AG20443 (cell line): ENCODE results near the gene ACVRL1.

Experiments used
- DNase-seq: peaks from one replicate; pipeline ENCODE4 v3.0.0; 2012; ENCODE audit warnings: low spot score, mixed read lengths

ACVRL1 gene

DNA sequence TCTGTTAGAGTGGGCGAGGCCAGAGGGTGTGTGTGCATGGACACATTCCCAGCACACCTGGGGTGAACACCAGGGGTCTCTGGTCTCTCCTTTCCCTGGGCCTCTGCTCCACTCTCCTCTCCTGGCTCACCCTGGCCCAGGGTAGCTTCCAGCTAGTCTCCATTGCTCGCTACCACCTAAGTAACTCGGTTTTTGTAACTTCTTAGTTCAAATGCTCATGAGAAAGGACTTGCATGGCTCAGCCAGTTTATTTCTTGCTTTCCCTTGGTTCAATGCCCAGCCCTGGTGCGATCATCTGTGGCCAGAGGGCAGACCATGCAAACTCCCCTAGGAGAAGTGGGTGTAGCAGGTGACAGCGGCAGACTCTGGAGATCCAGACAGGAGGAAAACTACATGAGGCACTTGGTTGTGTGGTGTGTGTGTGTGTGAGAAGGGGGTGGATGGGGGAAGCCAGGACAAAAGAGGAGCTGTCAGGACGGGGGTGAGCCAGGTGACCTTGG is 35.2 kb downstream of the ACVRL1 start:
- no peak for DNase-seq

DNA sequence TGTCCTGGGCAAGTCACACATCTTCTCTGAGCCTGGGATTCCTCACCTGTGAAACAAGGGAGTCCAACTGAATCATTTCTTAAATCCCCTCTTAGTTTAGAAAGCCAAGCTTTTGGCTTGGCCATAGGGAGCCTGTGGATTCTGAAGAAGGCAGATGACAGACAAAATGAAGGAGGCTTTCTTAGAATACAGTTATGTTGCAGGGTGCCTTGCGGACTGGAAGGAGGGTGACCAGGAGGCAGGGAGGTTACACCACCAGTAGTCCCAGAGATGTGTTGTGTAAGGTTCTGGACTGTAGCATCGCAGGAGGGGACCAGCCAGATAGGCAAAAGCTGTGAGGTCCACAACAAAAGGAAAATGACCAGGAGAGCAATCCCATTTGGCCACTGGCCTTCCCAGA is 36.0 kb downstream of the ACVRL1 start:
- DNase-seq: no peak

DNA sequence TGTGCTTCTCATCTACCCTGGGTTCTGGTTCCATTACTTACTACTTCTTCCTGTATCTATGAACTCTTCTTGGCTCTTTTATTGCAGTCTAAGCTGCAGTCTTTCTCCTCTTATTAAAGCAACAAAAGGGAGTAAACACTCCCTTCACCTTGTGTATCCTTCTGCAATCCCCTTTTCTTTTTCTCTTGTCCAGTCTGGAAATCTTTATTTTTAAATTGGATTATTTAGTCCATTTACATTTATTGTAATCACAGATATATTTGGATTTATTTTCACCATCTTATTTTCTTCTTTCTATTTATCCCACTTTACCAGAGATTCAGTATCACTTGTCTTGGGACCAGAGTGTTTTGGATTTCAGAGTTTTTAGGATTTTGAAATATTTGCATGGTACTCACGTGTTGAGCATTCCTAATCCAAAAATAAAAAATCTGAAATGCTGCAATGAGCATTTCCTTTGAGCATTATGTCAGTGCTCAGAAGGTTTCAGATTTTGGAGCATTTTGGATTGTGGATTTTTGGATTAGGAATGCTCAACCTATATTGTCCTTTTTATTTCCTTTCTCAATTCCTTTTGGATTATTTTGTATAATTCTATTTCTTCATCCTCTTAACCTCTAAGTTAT is 37.4 kb downstream of the ACVRL1 start:
- DNase-seq: no peak

DNA sequence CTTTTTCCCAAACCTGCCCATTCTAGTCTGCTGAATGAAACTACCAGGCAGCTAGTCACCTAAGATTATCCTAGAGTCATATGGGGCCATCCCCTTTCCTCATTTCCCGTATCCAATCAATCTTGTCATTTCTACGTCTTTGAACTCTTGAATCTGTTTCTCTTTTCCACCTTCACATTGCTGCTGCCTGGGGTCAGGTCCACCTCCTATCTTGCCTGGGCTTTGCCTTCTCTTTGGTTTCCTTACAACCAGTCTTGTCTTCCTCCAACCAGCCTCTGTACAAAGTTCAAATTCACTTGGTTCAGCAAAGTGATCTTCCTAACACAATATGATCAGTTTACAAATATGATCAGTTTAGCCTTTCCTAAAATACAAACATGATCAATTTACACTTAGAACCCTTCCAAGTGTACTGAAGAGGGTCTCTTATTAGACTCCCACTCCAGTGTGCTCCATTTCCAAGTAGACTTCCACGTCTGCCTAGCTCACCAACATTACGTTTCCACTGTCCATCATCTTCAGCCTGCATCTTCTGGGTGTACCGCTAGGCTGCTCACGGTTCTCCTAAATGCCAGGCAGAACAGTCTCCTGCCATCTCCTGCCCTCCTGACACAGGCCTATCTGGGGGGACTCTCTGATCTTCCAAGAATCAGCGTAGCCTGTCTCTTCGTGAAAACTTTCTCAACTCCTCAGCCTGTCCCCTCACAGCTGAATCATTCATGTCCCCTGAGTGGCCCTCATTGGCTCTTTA is 40.1 kb downstream of the ACVRL1 start:
- DNase-seq: no peak

DNA sequence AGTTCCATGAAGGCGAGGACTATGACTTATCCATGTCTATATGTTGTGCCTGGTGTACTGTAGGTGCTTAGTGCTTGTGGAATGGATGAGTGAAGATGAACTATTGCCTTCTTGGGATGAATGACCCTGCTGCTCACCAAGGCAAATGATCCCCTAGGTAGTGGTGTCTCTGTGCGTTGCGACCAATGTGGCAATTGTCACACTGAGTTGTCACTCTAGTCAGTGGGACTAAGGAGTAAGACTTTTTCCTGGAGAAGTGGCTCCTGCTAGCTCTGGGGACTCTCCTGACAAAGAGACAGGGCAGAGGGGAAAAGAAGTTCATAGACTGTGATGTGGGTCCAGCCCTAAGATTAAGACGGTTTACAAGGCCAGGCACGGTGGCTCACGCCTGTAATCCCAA is 40.8 kb downstream of the ACVRL1 start:
- DNase-seq: no peak

DNA sequence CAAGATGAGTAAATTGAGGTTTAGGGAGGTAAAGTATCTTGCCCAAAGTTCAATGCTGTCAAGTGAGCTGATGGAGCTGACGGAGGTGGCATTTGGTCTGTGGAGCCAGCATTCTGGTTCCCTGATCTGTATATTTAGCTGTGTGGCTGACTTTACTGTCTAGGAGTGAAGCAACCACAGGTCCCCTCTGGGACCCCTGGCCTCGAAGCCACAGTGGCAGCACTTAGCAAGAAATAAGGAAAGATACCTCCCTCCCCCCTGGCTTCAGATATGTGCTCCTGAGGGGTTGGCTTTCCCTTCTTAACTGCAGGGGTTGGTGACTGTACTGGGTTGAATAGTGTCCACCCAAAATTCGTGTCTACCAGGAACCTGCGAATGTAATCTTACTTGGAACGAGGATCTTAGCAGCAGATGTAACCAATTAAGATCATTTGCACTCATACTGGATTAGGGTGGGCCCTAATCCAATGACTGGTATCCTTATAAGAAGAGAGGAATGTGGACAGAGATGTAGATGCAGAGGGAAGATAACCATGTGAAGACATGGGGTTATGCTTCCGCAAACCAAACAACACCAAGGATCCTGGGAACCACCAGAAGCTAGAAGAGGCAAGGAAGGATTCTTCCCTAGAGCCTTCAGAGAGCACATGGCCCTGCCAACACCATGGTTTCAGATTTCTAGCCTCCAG is 42.2 kb downstream of the ACVRL1 start:
- DNase-seq: peak; percentile 33

DNA sequence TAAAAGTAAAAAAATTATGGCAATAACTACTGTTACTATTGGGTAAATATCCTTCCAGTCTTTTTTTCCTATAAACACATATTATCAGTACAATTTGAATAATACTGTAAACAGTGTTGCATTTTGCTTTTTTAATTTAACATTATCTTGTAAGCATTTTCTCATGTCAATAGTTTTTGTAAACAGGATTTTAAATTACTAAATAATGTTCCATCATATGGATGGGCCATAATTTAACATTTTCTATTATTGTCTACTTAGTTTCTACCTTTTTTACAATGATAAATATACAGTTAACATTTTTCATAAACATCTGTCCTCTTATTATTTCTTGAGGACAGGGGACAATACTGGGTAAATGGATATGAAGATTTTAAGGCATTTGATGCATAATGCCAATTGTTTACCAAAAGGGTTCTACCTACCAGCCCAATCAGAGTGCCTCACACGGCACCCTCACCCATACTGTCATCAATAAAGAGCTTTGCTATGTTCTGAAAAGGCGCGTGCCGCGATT is 43.4 kb downstream of the ACVRL1 start:
- DNase-seq: no peak

DNA sequence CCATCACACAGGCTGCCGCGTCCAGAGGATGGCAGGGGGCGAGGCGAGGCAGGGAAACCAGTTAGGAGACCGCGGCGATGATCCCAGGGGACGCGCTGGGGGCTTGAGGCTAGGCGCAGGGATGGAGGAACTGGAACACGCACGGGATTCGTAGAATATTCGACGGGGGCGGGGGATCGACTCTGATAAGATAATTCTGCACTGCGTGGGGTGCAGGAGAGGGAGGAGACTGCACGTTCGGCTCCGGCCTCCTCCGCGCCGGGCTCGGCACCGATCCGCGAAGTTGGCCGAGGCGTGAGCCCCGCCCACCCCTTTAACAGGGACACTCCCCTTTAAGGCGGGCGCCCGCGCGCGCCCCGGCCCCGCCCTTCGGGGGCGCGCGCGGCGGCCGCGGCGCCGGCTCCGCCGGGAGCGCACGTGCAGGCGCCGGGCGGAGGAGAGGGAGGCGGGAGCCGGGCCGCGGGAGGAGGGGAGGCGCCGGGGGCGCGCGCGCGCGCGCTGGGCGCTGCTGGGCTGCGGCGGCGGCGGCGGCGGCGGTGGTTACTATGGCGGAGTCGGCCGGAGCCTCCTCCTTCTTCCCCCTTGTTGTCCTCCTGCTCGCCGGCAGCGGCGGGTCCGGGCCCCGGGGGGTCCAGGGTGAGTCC is 44.0 kb downstream of the ACVRL1 start, which contains the start of gene ACVR1B:
TSS of gene ACVR1B (plus strand) at position 501 of the 644 bp plus-strand sequence. CDS start at position 546, 45 bp downstream.
- DNase-seq: peak; percentile 97

DNA sequence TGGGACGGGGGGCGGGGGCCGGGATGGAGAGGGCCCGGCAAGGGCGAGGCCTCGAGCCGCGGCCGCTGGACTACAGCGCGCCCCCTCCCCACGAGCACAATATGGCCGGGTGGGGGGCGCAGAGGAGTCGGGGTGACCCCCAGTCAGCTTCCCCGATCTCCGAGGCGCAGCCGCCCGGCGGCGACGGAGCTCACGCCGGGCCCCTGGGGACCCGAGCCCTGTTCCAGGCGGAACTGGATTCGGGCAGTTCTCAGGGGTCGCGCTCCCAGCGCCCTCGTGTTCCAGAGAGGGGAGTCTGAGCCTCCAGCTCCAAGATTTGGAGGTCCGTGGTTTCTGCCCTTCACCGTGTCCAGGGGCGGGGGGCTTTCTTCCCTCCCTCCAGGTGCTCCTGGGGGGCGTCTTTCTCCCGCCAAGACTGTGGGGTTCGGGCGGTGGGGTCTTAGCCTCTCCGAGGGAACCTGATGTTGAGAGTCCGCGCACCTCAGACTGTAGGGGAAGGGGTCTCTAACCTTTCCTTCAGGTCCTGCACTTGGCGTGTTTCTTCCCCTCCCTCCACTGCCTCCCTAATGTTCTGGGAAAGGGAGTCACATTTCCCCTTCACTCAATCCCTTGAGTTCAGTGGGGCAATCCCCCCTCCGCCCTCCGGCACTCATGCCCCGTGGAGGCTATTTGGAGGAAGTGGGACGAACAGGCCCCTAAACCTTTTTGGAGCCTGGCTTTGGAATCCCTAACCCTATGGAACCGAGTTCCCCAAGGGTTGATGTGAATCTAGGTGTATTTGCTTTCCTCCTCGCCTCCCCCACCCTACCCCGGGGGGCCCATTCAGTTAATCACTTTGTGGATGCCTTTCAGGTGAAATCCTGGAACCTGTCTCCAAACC is 44.8 kb downstream of the ACVRL1 start:
- peak; percentile 38 for DNase-seq

DNA sequence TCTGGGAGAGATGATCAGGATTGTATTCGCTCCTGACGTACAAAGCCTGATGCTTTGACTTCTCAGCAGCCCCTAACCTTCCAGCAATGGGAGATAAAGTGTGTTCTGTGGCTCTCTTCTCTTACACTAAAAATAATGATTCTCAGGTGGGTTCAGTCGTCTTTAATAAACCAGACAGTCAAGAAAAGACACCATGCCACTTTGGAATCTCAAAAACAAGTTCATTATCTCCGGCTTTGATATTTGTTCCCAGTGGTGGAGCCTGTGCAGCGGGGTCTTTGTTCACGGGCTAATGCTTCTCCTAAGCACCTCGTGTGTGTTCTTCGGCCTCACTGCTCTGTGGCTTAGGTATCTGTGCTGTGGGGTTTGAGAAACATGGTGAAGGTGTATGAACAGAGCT is 45.8 kb downstream of the ACVRL1 start:
- DNase-seq: no peak

DNA sequence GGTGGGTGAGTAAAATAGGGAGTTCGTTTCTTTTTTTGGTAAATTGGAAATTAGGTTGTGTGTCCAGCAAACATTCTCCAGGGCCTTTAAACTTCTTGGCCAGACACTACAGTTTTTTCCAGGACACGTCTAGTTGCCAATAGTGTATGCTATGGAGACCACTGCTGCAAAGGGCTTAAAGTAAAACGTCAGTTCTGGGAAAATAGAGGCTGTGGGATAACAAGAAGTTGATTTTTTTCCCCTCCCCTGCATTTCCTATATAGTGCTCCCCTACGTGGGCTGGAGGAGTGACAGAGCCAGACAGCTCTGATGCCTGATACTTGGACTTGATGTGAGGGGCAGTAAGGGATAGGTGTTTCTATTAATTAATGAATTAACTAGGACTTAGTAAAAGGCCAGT is 46.6 kb downstream of the ACVRL1 start:
- no peak for DNase-seq

DNA sequence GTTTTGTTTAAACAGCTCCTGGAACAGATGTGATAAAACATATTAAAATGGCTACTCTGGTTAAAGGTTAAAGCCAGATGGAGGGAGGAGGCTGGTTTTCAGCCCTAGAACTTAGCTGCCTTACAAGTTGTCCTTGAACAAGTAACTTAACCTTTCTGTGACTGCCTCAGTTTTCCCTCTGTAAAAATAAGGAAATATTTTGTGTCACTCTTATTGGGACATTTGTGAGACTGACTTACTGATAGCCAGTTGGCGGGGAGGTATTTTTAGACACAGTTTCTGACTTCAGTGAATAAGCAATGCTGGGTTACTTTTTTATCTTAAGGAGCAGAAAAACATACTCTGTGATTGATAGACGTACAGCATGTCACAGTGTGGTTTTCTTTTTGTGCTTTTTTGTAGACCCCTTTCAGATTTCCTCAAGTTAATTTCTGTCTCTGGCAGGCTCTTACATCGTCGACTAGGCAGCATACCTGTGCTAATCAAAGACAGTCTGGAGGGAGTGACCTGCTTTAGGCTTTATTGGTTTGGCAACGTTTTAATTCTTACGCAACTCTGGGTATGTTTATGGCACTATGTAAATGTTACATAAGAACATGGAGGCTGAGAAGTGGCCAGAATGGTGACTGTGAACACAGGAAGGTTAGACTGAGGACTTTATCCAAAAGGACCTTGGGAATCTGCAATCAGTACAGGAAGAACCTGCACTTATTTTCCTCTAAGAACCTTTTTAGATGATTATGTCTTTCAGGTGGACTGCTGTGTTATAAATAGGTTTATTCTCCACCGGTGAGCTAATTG is 47.5 kb downstream of the ACVRL1 start:
- DNase-seq: no peak

DNA sequence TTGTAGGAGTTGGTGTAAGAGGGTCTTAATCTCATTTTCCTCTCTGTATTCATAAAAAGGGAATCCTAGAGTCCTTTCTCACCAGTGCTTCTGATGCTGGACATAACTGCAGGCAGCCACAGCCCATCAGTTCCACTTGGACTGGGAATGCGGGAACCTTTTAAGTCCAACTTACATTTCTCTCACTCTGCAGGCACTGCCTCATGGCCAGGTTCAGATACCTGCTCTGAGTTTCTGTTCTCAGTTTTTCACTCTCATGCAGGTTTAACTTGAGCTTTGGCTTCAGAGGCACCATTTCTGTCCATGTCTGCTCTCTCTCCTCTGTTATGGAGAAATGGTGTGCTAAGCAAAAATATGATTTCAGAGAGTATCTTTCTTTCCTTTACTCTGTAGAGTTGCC is 48.4 kb downstream of the ACVRL1 start:
- DNase-seq: no peak

DNA sequence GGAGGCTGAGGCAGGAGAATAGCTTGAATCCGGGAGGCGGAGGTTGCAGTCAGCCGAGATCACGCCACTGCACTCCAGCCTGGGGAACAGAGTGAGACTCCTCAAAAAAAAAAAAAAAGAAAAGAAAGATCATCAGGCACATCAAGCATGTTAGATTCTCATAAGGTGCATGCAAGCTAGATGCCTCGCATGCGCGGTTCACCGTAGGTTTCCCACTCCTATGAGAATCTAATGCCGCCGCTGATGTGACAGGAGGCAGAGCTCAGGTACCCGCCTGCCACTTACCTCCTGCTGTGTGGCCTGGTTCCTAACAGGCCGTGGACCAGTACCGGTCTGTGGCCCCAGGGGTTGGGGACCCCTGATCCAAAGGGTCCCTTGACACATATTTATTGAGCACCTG is 51.2 kb downstream of the ACVRL1 start:
- no peak for DNase-seq

DNA sequence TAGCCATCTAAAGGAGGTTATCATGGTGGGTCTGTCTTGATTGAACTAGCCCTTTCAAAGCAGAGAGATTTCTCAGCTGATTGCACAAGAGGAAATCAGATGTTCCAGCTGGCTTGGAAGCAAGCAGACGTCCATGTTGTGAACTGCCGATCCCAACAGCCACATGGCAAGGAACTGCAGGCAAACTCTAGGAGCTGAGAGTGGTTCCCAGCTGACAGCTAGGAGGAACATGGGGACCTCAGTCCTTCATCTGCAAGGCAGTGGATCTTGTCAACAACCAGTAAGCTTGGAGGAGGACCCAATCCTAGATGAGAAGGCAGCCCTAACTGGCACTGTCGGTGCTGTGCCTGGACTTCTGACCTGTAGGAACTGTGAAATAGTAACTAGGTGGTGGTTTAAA is 51.9 kb downstream of the ACVRL1 start:
- peak; percentile 35 for DNase-seq

DNA sequence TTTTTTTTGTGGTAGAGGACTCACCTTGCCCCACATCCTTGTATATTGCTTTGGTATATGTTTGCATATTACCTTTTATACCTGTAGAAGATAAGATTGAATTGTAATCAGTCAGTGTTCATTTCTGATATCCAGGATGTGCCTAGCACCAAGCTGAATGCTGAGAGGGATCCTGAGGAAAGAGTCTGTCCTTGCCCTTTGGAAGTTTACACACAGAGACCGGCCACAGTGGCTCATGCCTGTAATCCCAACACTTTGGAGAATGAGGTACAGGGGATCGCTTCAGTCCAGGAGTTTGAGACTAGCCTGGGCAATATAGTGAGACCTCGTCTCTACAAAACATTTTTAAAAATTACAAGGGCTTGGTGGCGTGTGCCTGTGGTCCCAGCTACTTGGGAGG is 52.6 kb downstream of the ACVRL1 start:
- no peak for DNase-seq

DNA sequence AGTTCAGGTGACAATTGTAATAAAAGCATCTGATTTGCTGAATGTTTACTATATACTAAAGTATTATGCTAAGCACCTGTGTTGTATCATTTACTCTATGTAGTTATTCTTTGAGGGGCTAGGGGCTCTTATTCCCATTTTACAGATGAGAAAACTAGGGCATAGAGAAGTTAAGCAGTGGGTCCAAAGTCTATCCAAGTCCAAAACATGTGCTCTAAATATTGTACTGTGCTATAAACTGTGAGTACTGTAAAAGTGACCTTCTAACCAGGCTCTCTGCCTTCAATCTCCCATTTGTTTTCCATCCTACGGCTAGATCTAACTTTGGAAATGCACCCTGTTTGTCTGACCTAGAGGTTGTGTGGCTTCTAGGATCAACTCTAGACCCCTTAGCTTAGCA is 53.2 kb downstream of the ACVRL1 start:
- DNase-seq: no peak

DNA sequence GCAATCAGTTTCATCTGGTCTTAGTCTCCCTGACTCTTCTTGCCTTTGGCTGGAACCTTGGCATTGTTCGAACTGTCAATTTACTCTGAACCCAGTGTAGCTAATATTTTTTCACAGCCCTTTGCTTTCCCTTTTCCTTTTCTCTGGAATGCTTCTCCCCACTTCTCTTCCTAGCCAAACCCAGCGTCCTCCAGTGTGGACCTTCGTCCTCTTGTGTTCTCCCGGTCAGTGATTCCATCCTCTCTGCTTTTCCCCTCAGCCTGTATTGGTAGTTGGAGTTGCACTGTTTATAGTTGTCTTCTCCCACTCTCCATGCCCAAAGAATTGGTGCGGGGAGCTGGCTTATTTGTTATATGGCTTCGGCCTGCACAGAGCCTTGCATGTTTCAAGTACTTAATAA is 53.6 kb downstream of the ACVRL1 start:
- DNase-seq: no peak

DNA sequence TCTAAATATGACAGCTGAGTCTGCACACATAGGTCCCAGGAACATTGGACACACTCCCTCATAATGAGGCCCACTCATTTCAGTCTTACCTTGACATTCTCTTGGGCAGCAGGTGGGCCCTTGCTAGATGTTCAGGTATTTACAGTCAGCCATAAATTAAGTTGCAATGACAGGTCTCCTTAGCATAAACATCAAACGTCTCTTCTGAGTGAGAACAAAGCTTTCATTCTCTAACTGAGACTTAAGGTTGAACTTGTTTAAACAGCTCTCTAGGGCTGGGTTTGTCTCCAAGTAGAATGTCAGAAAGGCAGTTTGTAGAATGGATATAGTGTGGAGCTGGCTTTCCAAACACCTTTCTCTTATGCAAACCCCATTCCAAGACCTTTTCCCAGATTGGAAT is 54.5 kb downstream of the ACVRL1 start:
- DNase-seq: no peak

DNA sequence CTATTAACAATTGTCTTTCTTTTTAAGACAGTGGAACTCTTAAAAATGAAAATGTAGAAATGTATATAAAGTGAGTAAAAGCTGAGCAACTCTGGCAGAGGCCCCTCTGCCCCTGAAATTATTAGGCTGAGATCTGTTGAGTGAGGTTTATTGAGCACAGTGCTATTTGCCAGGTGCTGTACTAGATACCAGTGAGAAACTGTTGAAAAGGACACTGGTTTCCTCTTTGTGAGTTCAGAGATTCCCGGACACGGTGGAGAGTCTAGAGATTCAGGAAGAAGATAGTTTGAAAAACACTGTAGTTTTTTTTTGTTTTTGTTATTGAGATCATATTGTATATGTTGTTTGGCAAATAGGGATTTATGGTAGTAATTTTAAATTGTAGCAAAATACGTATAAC is 55.4 kb downstream of the ACVRL1 start:
- DNase-seq: no peak
